GM19438 (cell line): ENCODE measurements around the gene MYCBP2.
"Not testable (repeated sequence)": the region's sequence is repeated elsewhere in the genome, so short reads cannot be mapped to it uniquely, and the experiment has no call there.

Source experiments
- ATAC-seq: cut with Tn5 transposase; IDR thresholded peaks from one replicate; pipeline ENCODE4 v1.9.1; 2021; ENCODE audit warnings: low read depth; ENCODE audit not compliant: unreplicated experiment

MYCBP2 gene, protein sequence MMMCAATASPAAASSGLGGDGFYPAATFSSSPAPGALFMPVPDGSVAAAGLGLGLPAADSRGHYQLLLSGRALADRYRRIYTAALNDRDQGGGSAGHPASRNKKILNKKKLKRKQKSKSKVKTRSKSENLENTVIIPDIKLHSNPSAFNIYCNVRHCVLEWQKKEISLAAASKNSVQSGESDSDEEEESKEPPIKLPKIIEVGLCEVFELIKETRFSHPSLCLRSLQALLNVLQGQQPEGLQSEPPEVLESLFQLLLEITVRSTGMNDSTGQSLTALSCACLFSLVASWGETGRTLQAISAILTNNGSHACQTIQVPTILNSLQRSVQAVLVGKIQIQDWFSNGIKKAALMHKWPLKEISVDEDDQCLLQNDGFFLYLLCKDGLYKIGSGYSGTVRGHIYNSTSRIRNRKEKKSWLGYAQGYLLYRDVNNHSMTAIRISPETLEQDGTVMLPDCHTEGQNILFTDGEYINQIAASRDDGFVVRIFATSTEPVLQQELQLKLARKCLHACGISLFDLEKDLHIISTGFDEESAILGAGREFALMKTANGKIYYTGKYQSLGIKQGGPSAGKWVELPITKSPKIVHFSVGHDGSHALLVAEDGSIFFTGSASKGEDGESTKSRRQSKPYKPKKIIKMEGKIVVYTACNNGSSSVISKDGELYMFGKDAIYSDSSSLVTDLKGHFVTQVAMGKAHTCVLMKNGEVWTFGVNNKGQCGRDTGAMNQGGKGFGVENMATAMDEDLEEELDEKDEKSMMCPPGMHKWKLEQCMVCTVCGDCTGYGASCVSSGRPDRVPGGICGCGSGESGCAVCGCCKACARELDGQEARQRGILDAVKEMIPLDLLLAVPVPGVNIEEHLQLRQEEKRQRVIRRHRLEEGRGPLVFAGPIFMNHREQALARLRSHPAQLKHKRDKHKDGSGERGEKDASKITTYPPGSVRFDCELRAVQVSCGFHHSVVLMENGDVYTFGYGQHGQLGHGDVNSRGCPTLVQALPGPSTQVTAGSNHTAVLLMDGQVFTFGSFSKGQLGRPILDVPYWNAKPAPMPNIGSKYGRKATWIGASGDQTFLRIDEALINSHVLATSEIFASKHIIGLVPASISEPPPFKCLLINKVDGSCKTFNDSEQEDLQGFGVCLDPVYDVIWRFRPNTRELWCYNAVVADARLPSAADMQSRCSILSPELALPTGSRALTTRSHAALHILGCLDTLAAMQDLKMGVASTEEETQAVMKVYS (N-terminal part only)

GRCh38 chr13:77326905-77327604 lies at the start of gene MYCBP2:
MYCBP2 (minus strand) TSS chr13:77327094; CDS start chr13:77326775, 319 bp downstream.
- ATAC-seq, result peak; percentile 47

GRCh38 chr13:77375560-77376108 lies 48.7 kb upstream of the MYCBP2 start:
- ATAC-seq, result no peak

DNA sequence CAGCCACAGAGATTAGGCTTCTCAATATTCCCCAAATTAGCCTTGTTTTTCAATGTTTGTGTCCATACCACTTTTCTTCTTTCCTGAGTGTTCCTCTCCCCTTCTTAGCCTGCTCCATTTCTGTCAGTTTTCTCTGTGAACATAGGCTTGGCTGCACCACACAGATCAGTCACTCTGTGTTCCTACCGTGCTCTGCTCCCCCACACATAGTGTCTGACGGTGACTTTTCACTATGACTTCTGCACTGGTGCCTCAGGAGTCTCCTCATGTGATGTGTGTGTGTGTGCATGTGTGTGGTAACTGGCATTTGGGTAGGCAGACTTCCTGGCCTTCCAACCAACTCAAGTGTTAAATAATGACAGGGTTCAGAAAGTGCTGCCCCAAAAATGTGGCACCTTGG lies 47.9 kb upstream of the MYCBP2 start:
- no peak for ATAC-seq

DNA sequence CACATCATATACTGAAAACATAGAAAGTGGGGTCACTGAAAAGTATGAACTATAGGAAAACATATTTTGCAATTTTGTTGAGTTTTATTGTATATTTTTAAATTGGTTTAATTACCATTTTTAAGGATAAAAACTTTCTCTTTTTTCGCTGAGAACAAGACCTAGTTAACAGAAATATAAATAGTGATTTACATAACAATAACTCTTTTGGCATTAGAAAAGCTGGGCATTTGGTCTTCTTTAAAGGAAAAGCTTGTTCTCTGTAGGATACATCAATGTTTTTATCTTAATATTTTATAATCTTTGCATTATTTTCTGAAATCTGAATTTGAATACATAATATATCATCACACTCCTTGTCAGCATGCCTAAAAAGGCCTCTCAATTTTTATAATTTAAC lies 47.4 kb upstream of the MYCBP2 start:
- ATAC-seq, result no peak

GRCh38 chr13:77373502-77373901 lies 46.6 kb upstream of the MYCBP2 start:
- no peak for ATAC-seq

DNA sequence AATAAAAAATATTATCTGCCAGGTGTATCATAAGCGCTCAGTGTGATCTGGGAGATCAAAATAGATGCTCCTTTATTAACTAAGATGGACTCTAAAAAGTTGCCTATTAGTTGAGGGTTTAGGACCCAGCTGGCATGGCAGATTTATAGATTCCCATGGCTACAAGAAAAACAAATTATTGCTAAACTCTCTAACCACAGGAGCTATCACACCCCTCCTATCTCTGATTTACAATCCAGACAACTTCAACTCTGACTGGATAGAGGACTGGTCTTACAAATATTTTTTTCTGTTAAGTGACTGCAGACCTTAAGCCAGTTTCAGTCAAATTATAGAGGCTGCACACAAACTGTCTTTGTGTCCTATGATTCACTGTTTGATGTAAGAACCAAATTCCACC lies 45.4 kb upstream of the MYCBP2 start:
- ATAC-seq, result no peak

- no peak for ATAC-seq
These were observed 44.0 kb upstream of the MYCBP2 start for GRCh38 chr13:77370888-77371287.

GRCh38 chr13:77362166-77362565 lies 35.3 kb upstream of the MYCBP2 start:
- no peak for ATAC-seq

DNA sequence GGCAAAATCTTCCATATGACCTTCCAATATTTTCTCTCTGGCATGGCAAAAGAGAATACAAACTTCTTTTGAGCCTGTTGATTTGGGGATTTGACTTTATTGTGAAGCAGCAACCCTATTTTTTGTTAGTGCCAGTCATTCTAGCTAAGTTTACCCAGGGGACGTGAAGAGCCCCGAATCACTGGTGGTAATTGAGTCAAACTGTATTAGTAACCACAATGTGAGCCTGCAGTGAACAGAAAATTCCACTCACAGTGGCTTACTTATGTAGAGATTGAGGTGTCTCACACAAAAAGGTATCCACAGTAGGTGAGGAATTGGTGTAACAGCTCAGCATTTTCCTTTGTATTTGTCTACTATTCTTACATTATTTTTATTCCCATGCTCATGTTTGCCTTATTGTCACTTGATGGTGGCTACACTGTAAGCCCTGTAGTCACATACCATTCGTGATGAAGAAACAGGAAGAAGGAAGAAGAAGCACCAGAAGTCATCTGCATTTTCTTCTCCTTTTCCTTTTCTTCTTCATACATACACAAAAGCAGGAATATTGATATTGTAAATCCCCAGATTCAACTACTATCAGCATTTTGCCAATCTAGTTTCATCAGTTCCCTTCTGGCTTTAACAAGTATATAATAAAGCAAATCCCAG lies 33.3 kb upstream of the MYCBP2 start:
- no peak for ATAC-seq

- ATAC-seq, result no peak
These were observed 32.3 kb upstream of the MYCBP2 start for GRCh38 chr13:77359171-77359570.

- ATAC-seq, result no peak
These were observed 31.1 kb upstream of the MYCBP2 start for GRCh38 chr13:77358001-77358400.

DNA sequence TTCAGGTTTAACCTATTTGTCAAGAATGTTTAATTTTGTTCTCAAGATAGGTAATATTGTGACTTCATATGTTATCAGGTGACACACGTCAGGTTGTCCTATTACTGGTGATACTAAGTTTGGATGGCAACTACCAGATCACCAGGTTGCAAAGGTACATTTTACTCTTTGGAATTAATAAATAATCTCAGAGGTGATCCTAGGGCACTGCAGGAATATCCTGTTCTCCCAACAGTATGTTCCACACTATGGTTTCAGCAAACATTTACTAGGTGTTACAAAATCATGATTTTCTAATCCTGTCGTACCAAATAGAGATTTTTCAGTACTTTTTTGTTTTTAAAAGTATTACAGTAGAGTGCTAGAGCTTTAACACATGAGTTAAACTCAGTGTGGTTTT lies 29.3 kb upstream of the MYCBP2 start:
- no peak for ATAC-seq

GRCh38 chr13:77353995-77354394 lies 27.1 kb upstream of the MYCBP2 start:
- no peak for ATAC-seq

- ATAC-seq, result no peak
These were observed 24.4 kb upstream of the MYCBP2 start for GRCh38 chr13:77351315-77351714.

- no peak for ATAC-seq
These were observed 23.9 kb upstream of the MYCBP2 start for GRCh38 chr13:77350811-77351210.

GRCh38 chr13:77349365-77349764 lies 22.5 kb upstream of the MYCBP2 start:
- ATAC-seq, result no peak

- ATAC-seq, result not testable (repeated sequence)
These were observed 20.5 kb upstream of the MYCBP2 start for GRCh38 chr13:77347351-77347750.

DNA sequence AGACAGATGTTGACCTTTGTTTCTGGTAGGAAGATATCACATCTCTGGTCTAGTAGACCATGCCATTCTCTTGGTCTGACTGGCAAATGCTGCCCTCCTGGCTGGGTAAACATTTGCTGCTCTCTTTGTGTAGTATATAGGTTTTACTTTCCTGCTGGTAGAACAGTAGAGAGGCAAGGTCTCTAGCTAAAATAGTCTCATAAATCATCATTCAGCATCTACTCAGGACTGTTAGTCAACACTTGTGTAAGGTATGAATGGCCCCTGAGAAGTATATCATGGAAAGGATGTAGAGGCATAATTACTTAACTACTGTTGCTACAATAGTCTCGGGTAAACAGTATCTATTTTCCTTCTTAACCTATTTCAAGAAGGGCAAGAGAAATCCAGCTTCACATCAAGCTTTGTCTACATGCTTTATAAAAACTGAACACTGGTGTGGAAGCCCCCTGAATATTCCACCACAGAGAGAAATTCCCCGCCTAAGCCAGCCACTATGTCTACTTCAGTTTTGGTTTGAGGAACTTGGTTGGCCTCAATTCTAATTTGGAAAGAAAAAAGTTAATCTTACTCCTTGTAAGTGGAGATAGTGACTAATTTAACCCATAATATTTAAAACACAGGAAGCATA lies 18.4 kb upstream of the MYCBP2 start:
- no peak for ATAC-seq

GRCh38 chr13:77343841-77344240 lies 16.9 kb upstream of the MYCBP2 start:
- no peak for ATAC-seq
